Bronchial epithelial cell (primary cell): Measurements from ENCODE around the gene DAAM2. TPM values are rescaled to one million over a fixed set of nuclear protein-coding genes. Genes with fewer than 3 reads are reported as not detected.

Source experiments
- DNase-seq: peaks from one replicate; pipeline ENCODE4 v3.0.0-alpha.2; 2010; ENCODE audit warnings: low read depth
- FAIRE-seq: peaks from 2 replicates; lab custom pipeline; 2011; peaks lifted over from hg19 to GRCh38; lab: Jason Lieb, UNC
- H3K27me3 ChIP-seq: 2 replicates; pipeline ENCODE4 v1.5.1; 2011; ENCODE audit warnings: low read length; ENCODE audit not compliant: control insufficient read depth, insufficient read depth
- H3K36me3 ChIP-seq: 2 replicates; pipeline ENCODE4 v1.5.1; 2011; ENCODE audit warnings: low read length; ENCODE audit not compliant: control insufficient read depth, insufficient read depth
- H3K4me3 ChIP-seq: 2 replicates; pipeline ENCODE4 v1.5.1; 2011; ENCODE audit warnings: mild to moderate bottlenecking, low read depth, low read length, control low read depth
- total RNA-seq: library from RNA; depleted of rRNA; stranded (reverse); fragments of >200 nt; gene quantifications from 2 replicates; pipeline ENCODE4 v1.2.1, GENCODE V29; 2014
- TF ChIP-seq, protein P1 (sequence below): IDR thresholded peaks from 2 replicates; pipeline ENCODE4 v1.5.1; 2011; ENCODE audit warnings: mild to moderate bottlenecking, moderate library complexity, low read length, control low read depth, inconsistent platforms; ENCODE audit not compliant: insufficient read depth, severe bottlenecking

DAAM2 gene
- total RNA-seq, 1 donor from 2014 or later = under 0.01 TPM

DNA sequence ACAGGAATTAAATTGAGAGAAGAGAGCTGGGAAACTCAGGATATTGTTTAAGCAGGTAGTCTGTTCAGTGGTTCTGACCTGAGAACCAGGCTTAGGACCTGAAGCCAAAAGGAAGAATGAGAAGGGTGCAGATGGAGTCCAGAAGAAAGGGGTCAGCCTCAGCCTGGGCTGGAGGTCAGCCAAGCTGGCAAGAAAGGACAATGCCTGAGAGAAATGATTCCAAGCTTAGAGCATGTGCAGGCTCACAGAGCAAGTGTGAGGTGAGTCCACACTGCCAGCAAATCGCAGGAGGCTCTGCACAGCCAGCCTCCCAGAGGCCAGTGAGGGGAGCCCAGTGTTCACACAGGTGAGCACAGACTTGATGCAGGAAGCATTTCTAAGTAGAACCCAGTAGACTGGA lies 47.3 kb downstream of the DAAM2 start:
- Histone ChIP-seq H3K36me3 (no peaks in the 10 kb centered on the region), H3K27me3 (no peaks in the 10 kb centered on the region), H3K4me3 (no peak overlapping the region)
- FAIRE-seq (no peak), DNase-seq (no peak)
- TF ChIP-seq, protein P1, sequence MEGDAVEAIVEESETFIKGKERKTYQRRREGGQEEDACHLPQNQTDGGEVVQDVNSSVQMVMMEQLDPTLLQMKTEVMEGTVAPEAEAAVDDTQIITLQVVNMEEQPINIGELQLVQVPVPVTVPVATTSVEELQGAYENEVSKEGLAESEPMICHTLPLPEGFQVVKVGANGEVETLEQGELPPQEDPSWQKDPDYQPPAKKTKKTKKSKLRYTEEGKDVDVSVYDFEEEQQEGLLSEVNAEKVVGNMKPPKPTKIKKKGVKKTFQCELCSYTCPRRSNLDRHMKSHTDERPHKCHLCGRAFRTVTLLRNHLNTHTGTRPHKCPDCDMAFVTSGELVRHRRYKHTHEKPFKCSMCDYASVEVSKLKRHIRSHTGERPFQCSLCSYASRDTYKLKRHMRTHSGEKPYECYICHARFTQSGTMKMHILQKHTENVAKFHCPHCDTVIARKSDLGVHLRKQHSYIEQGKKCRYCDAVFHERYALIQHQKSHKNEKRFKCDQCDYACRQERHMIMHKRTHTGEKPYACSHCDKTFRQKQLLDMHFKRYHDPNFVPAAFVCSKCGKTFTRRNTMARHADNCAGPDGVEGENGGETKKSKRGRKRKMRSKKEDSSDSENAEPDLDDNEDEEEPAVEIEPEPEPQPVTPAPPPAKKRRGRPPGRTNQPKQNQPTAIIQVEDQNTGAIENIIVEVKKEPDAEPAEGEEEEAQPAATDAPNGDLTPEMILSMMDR = no peak

- Histone ChIP-seq H3K4me3 (no peak overlapping the region), H3K36me3 (no peaks in the 10 kb centered on the region), H3K27me3 (no peaks in the 10 kb centered on the region)
- DNase-seq (no peak), FAIRE-seq (no peak)
- TF ChIP-seq, protein P1 = no peak
Measured at GRCh38 chr6:39840781-39841180, 48.6 kb downstream of the DAAM2 start.

DNA sequence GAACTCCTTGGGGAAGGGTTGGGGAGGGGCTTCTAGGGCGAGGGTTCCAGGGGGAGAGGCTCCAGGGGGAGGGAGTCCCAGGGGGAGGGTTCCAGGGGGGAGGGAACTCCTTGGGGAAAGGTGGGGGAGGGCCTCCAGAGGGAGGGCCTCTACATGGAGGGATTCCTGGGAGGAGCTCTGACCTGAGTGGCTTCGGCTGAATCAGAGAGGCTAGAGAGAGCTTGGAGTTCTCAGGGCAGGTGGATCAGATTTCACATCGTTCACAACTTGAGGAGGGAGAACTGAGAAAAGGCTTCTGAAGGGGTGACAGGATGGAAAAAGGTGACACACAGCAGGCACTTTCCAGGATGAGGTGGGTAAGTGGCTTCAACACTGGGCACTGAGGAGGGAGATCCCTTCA lies 49.1 kb downstream of the DAAM2 start:
- DNase-seq (no peak), FAIRE-seq (no peak)
- TF ChIP-seq, protein P1 = no peak
- no peaks in the 10 kb centered on the region for H3K27me3 ChIP-seq
- no peak overlapping the region for H3K4me3 ChIP-seq
- H3K36me3 ChIP-seq = no peaks in the 10 kb centered on the region

DNA sequence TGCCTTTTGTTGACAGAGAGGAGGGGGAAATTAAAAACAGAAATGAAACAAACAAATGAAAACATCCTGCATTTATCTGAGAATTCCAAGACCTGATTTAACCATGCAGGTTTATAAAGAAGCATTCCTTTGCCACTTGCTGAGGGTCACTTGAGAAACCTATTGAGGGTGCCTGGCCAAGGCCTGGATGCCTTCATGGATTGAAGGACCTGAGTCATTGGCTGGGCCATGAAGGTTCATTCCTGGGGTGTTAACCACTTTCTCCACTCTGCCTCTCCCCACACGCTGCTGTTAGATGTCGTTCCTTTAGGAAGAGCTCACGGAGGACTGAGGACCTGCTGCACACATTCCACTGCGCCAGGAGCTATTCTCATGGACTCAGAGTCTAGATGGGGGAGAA lies 49.7 kb downstream of the DAAM2 start:
- Histone ChIP-seq H3K36me3 (no peaks in the 10 kb centered on the region), H3K4me3 (no peak overlapping the region), H3K27me3 (no peaks in the 10 kb centered on the region)
- TF ChIP-seq, protein P1 = no peak
- FAIRE-seq (no peak), DNase-seq (no peak)

DNA sequence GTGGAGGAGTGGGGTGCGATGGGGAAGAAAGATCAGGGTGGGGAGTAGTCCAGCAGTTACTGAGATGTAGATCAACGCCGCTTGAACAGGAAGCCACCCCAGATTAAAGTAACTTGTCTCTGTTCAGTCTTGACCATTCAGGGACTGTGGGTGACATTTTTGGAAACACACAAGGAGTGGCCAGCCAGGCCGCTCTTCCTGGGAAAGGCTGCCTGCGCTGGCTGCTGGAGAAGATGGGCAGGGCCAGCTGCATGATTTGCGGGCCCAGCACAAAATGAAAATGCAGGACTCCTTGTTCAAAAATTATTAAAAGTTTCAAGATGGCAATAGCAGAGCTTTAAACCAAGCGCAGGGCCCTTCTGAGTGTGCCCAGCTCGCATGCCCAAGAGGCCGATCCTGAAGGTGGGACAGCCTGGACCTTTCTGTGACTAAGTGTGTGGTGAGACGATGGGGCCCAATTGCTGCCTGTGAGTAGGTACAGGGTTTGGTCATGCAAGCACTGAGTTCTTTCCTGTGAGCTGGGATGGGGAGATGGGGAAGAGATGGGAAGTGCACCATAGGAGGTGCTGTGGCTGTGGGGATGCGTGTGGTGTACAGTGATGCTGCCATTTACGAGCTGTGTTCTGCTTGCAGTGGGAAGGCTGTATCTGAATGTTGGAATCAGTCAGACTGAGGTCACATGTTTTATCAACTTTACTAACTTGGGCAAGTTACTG lies 51.3 kb downstream of the DAAM2 start:
- peak; percentile 23 for FAIRE-seq
- TF ChIP-seq, protein P1 = no peak

DNA sequence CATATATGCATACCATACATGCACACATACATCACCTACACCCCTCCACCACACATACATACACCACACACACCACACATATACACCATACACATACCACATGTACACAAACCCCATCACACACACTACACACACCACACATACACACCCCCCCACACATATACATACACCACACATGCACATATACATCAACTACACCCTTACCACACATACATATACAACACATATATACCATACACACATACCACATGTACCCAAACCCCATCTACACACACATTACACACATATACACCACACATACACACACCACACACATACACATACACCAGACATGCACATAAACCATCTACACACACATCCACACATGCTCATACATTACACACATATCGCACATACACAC lies 52.7 kb downstream of the DAAM2 start:
- TF ChIP-seq, protein P1 = no peak
- FAIRE-seq = no peak
- DNase-seq = no peak
- H3K36me3 ChIP-seq = no peaks in the 10 kb centered on the region
- H3K4me3 ChIP-seq = no peak overlapping the region
- no peaks in the 10 kb centered on the region for H3K27me3 ChIP-seq

More for the DNA sequence above, 51.3 kb downstream of the DAAM2 start:
- Histone ChIP-seq H3K27me3 (no peaks in the 10 kb centered on the region), H3K36me3 (no peaks in the 10 kb centered on the region), H3K4me3 (no peak overlapping the region)
- no peak for DNase-seq
